HCT116 (cell line): ENCODE measurements around the gene WDR59. TPM values are rescaled to one million over a fixed set of nuclear protein-coding genes. Genes with fewer than 3 reads are reported as not detected.

Source experiments
- ATAC-seq: fragments of 200-7000 bp; cut with Tn5 transposase; 2 replicates; pipeline ENCODE4 v1.9.1; 2020; ENCODE audit warnings: mild to moderate bottlenecking, moderate library complexity
- BruUV-seq: library from RNA; stranded (reverse); fragments of 400-500 nt; replicated peaks from 2 replicates; lab custom pipeline; 2021; lab: Mats Ljungman, UMichigan
- CTCF ChIA-PET: fragments of 300-600 bp; sonication (Branson Sonifier 250); formaldehyde crosslinking; loops from one replicate; lab custom pipeline; 2021; ENCODE audit warnings: antibody characterized with exemption; lab: Charles Lee
- POLR2A ChIA-PET: fragments of 300-600, 350-600 bp; sonication (Branson Sonifier 250); formaldehyde crosslinking; loops from one replicate; lab custom pipeline; 2021; ENCODE audit warnings: antibody characterized with exemption; lab: Charles Lee
- RAD21 ChIA-PET, 2 experiments: fragments of 300-600 bp; sonication (Branson Sonifier 250); formaldehyde crosslinking; loops; one replicate each; lab custom pipeline; 2023; ENCODE audit warnings: low total read pairs in 2 of 2; ENCODE audit not compliant: uncharacterized antibody in 2 of 2, unreplicated experiment in 2 of 2, low non-redundant PET in 1 of 2; lab: Charles Lee
- DNase-seq: peaks from one replicate; pipeline ENCODE4 v3.0.0-alpha.2; 2010; ENCODE audit warnings: low read depth, low spot score
- H2AFZ ChIP-seq: fragments of 200-600 bp; shearing (Covaris generic), sonication (generic); 2 replicates; pipeline ENCODE4 v1.6.1; 2017; ENCODE audit warnings: low read depth, mixed run types, mixed read lengths, antibody characterized with exemption, low read length; ENCODE audit not compliant: poor library complexity, severe bottlenecking
- H3K27ac ChIP-seq: 2 replicates; pipeline ENCODE4 v1.5.1; 2012; ENCODE audit warnings: low read depth, low read length
- H3K27me3 ChIP-seq: fragments of 200-600 bp; sonication (generic); 2 replicates; pipeline ENCODE4 v1.6.1; 2016; ENCODE audit warnings: mixed run types, low read length, mixed read lengths; ENCODE audit not compliant: insufficient read depth
- H3K36me3 ChIP-seq, 2 experiments: fragments of 200-500 bp in 1 of 2; fragments of 200-600 bp in 1 of 2; sonication (Bioruptor generic) in 1 of 2; sonication (generic) in 1 of 2; 2 replicates each; pipeline versions ENCODE4 v1.5.1 to v1.6.1; 2014 to 2016; ENCODE audit warnings: low read length in 2 of 2, inconsistent platforms in 1 of 2, mixed read lengths in 1 of 2, mixed run types in 1 of 2; ENCODE audit not compliant: insufficient read depth in 2 of 2, control insufficient read depth in 1 of 2
- H3K4me1 ChIP-seq, 2 experiments: fragments of 200-600 bp in 1 of 2; sonication (generic) in 1 of 2; 2 replicates each; pipeline versions ENCODE4 v1.5.1 to v1.6.1; 2012 to 2017; ENCODE audit warnings: low read length in 2 of 2, inconsistent platforms in 1 of 2, mild to moderate bottlenecking in 1 of 2, mixed read lengths in 1 of 2, mixed run types in 1 of 2, moderate library complexity in 1 of 2; ENCODE audit not compliant: insufficient read depth in 2 of 2, control insufficient read depth in 1 of 2
- H3K4me2 ChIP-seq: fragments of 200-600 bp; sonication (generic); 2 replicates; pipeline ENCODE4 v1.6.1; 2017; ENCODE audit warnings: mixed run types, low read length, mixed read lengths
- H3K4me3 ChIP-seq, 2 experiments: fragments of 200-600 bp in 1 of 2; sonication (generic) in 1 of 2; replicated peaks in 1 of 2; 2 replicates each; pipeline ENCODE4 v1.5.1; 2011 to 2016; ENCODE audit warnings: low read length in 2 of 2, control low read depth in 1 of 2, low read depth in 1 of 2, mild to moderate bottlenecking in 1 of 2, mixed read lengths in 1 of 2, mixed run types in 1 of 2
- H3K79me2 ChIP-seq: fragments of 200-600 bp; sonication (generic); 2 replicates; pipeline ENCODE4 v1.6.1; 2017; ENCODE audit warnings: mild to moderate bottlenecking, mixed run types, low read length, moderate library complexity, mixed read lengths; ENCODE audit not compliant: insufficient read depth
- H3K9ac ChIP-seq: fragments of 200-600 bp; sonication (generic); 2 replicates; pipeline ENCODE4 v1.6.1; 2016; ENCODE audit warnings: low read length, mixed read lengths
- H3K9me2 ChIP-seq: fragments of 200-600 bp; sonication (generic), shearing (Covaris generic); 2 replicates; pipeline ENCODE4 v1.6.1; 2017; ENCODE audit warnings: mixed run types, mild to moderate bottlenecking, moderate library complexity; ENCODE audit not compliant: insufficient read depth
- H3K9me3 ChIP-seq, 2 experiments: fragments of 200-500 bp in 1 of 2; fragments of 200-600 bp in 1 of 2; sonication (Bioruptor generic) in 1 of 2; sonication (generic) in 1 of 2; 2 replicates each; pipeline ENCODE4 v1.6.1; 2014 to 2017; ENCODE audit warnings: low read length in 2 of 2, mixed read lengths in 2 of 2, inconsistent platforms in 1 of 2, low read depth in 1 of 2, mild to moderate bottlenecking in 1 of 2, mixed run types in 1 of 2, moderate library complexity in 1 of 2; ENCODE audit not compliant: control insufficient read depth in 1 of 2, insufficient read depth in 1 of 2
- H4K20me1 ChIP-seq: fragments of 200-600 bp; sonication (generic), shearing (Covaris generic); 2 replicates; pipeline ENCODE4 v1.6.1; 2017; ENCODE audit warnings: mixed run types, mild to moderate bottlenecking, moderate library complexity; ENCODE audit not compliant: insufficient read depth
- CBX3 ChIP-seq: IDR thresholded peaks from 2 replicates; pipeline ENCODE4 v1.6.1; 2012; ENCODE audit warnings: low read depth
- CEBPB ChIP-seq: IDR thresholded peaks from 2 replicates; pipeline ENCODE4 v1.6.1; 2012; ENCODE audit warnings: low read depth
- EGR1 ChIP-seq: IDR thresholded peaks from 2 replicates; pipeline ENCODE4 v1.6.1; 2012; ENCODE audit warnings: low read depth
- ELF1 ChIP-seq: IDR thresholded peaks from 2 replicates; pipeline ENCODE4 v1.6.1; 2012; ENCODE audit warnings: low read depth, borderline replicate concordance
- MAX ChIP-seq: IDR thresholded peaks from 2 replicates; pipeline ENCODE4 v1.6.1; 2012
- POLR2A ChIP-seq: IDR thresholded peaks from 2 replicates; pipeline ENCODE4 v1.7.0; 2011; ENCODE audit warnings: borderline replicate concordance; ENCODE audit not compliant: insufficient read depth, insufficient read length; ENCODE audit errors: extremely low read depth
- POLR2AphosphoS5 ChIP-seq: IDR thresholded peaks from 2 replicates; pipeline ENCODE4 v1.6.1; 2011; ENCODE audit warnings: mild to moderate bottlenecking, low read depth, low read length, moderate library complexity
- RAD21 ChIP-seq: IDR thresholded peaks from 2 replicates; pipeline ENCODE4 v1.6.1; 2012; ENCODE audit warnings: low read depth, mild to moderate bottlenecking
- REST ChIP-seq: IDR thresholded peaks from 2 replicates; pipeline ENCODE4 v1.6.1; 2012; ENCODE audit warnings: low read depth
- SIN3A ChIP-seq: IDR thresholded peaks from 2 replicates; pipeline ENCODE4 v1.6.1; 2012; ENCODE audit warnings: low read depth
- SP1 ChIP-seq: IDR thresholded peaks from 2 replicates; pipeline ENCODE4 v1.6.1; 2012; ENCODE audit warnings: low read depth
- SRF ChIP-seq: IDR thresholded peaks from 2 replicates; pipeline ENCODE4 v1.6.1; 2012; ENCODE audit warnings: low read depth
- YY1 ChIP-seq: IDR thresholded peaks from 2 replicates; pipeline ENCODE4 v1.6.1; 2011; ENCODE audit warnings: low read length, low read depth, moderate library complexity, mild to moderate bottlenecking; ENCODE audit not compliant: insufficient replicate concordance; ENCODE audit errors: extremely low read depth
- ZFX ChIP-seq: fragments of 450-650 bp; IDR thresholded peaks from 2 replicates; pipeline ENCODE4 v1.6.1; 2017
- ZNF274 ChIP-seq: fragments of 200-500 bp; sonication (Bioruptor generic); IDR thresholded peaks from 2 replicates; pipeline ENCODE4 v1.6.1; 2014; ENCODE audit warnings: mild to moderate bottlenecking, low read depth, low read length, inconsistent platforms
- intact Hi-C: fragments of 100-400 bp; cut with micrococcal nuclease; formaldehyde crosslinking; loops from 2 replicates; pipeline ENCODE4 v1.10.0; 2022
- total RNA-seq: library from RNA; stranded (reverse); gene quantifications from one replicate; pipeline ENCODE4 v1.2.1, GENCODE V29; 2021; ENCODE audit not compliant: unreplicated experiment
- TF ChIP-seq, protein P1 (sequence below): IDR thresholded peaks from 2 replicates; pipeline ENCODE4 v1.6.1; 2012
- TF ChIP-seq, protein P2 (sequence below), 3 experiments: fragments of 200-600 bp in 1 of 3; sonication (generic) in 1 of 3; IDR thresholded peaks in 2 of 3; conservative IDR thresholded peaks in 1 of 3; 2 replicates each; pipeline ENCODE4 v1.5.1; 2012 to 2017; ENCODE audit warnings: low read depth in 2 of 3, low read length in 2 of 3, antibody characterized with exemption in 1 of 3, borderline replicate concordance in 1 of 3, control low read depth in 1 of 3, mild to moderate bottlenecking in 1 of 3, mixed read lengths in 1 of 3, mixed run types in 1 of 3, moderate library complexity in 1 of 3; ENCODE audit not compliant: insufficient read depth in 1 of 3
- TF ChIP-seq, protein P3 (sequence below): IDR thresholded peaks from 2 replicates; pipeline ENCODE4 v1.6.1; 2011; ENCODE audit warnings: mild to moderate bottlenecking, low read length, moderate library complexity; ENCODE audit not compliant: insufficient replicate concordance; ENCODE audit errors: extremely low read depth

The WDR59 gene
- total RNA-seq, 1 experiment from 2014 or later, result 96.9 TPM

DNA sequence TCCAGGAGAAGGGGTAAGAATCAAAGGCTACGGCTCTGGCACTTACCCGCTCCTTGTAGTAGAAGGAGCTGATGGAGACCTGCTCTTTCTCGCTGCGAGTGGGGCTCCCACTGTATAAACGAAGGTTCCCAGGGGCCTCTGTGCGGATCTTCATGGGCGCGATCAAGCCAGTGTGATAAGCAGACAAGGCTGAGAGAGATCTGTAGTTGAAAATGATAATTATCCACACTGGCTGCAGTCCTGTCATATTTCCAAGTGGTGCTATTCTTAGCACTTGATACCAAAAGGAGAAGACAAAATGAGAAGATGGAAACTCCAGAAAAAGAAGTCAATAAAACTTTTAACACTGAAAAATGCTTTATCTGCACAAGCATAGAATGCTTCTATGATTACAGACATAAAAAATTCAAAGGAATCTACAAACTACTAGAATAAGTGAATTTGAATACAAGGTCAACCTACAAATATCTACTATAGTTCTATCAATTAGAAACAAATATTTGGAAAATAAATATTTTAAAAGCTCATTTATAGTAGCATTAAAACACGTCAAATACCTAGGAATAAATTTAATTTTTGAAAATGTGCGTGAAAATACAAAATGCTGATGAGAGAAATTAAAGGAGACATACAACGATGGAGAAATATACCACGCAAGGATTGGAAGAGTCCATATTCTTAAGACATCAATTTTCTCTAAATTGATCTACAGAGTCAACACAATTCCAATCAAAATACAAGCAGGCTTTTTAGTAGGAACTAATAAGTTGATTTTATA lies 80.8 kb downstream of the WDR59 start:
- Histone ChIP-seq H3K27me3 (no peaks in the 10 kb centered on the region), H3K36me3 (peaks cover 6 to 15% of the 10 kb centered on the region in 2 experiments; a peak in 3 of 4 replicates), H3K9me3 (no peaks in the 10 kb centered on the region), H3K4me2 (no peak overlapping the region), H3K9me2 (no peaks in the 10 kb centered on the region), H4K20me1 (no peaks in the 10 kb centered on the region), H3K4me1 (no peaks in the 10 kb centered on the region), H2AFZ (no peak overlapping the region), H3K9ac (no peak overlapping the region), H3K27ac (no peak overlapping the region), H3K4me3 (no peak overlapping the region), H3K79me2 (no peaks in the 10 kb centered on the region)
- ChIA-PET POLR2A (no interaction called here), RAD21 (no interaction called here), CTCF (interaction anchor here (1.3 kb wide), 1 partner anchor 207 kb away, joined by 4 read pairs; no protein-coding TSS in a partner anchor)
- no peak for TF ChIP-seq CEBPB
- no peak for TF ChIP-seq CBX3
- no peak for TF ChIP-seq SRF
- TF ChIP-seq, protein P1, sequence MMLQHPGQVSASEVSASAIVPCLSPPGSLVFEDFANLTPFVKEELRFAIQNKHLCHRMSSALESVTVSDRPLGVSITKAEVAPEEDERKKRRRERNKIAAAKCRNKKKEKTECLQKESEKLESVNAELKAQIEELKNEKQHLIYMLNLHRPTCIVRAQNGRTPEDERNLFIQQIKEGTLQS, result no peak
- no peak for TF ChIP-seq MAX
- TF ChIP-seq ZNF274, result no peak
- no peak for TF ChIP-seq RAD21
- TF ChIP-seq ZFX, result no peak
- TF ChIP-seq, protein P2, sequence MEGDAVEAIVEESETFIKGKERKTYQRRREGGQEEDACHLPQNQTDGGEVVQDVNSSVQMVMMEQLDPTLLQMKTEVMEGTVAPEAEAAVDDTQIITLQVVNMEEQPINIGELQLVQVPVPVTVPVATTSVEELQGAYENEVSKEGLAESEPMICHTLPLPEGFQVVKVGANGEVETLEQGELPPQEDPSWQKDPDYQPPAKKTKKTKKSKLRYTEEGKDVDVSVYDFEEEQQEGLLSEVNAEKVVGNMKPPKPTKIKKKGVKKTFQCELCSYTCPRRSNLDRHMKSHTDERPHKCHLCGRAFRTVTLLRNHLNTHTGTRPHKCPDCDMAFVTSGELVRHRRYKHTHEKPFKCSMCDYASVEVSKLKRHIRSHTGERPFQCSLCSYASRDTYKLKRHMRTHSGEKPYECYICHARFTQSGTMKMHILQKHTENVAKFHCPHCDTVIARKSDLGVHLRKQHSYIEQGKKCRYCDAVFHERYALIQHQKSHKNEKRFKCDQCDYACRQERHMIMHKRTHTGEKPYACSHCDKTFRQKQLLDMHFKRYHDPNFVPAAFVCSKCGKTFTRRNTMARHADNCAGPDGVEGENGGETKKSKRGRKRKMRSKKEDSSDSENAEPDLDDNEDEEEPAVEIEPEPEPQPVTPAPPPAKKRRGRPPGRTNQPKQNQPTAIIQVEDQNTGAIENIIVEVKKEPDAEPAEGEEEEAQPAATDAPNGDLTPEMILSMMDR (IDR thresholded peaks at IDR 0.05 in 2 of 3, conservative IDR thresholded peaks at IDR 0.05 in 1 of 3; ENCODE audit: borderline replicate concordance in 1 of 3, insufficient read depth in 1 of 3, low read depth in 2 of 3, low read length in 2 of 3), result no peak
- no peak for TF ChIP-seq ELF1
- TF ChIP-seq POLR2AphosphoS5, result no peak
- TF ChIP-seq, protein P3, sequence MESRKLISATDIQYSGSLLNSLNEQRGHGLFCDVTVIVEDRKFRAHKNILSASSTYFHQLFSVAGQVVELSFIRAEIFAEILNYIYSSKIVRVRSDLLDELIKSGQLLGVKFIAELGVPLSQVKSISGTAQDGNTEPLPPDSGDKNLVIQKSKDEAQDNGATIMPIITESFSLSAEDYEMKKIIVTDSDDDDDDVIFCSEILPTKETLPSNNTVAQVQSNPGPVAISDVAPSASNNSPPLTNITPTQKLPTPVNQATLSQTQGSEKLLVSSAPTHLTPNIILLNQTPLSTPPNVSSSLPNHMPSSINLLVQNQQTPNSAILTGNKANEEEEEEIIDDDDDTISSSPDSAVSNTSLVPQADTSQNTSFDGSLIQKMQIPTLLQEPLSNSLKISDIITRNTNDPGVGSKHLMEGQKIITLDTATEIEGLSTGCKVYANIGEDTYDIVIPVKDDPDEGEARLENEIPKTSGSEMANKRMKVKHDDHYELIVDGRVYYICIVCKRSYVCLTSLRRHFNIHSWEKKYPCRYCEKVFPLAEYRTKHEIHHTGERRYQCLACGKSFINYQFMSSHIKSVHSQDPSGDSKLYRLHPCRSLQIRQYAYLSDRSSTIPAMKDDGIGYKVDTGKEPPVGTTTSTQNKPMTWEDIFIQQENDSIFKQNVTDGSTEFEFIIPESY, result no peak
- TF ChIP-seq EGR1, result no peak
- TF ChIP-seq REST, result no peak
- no peak for TF ChIP-seq SIN3A
- TF ChIP-seq YY1, result no peak
- TF ChIP-seq SP1, result no peak
- no peak for TF ChIP-seq POLR2A
- no peak for ATAC-seq
- intact Hi-C loops, result no loop called here
- BruUV-seq, result no TSS peak
- DNase-seq, result no peak
